CD4-positive, alpha-beta T cell treated with Interferon gamma for 1 hour (primary cell): ENCODE data around the gene PTPRQ.

Experiments used
- DNase-seq: peaks from one replicate; pipeline ENCODE4 v3.0.0-alpha.2; 2020

PTPRQ gene

GRCh38 chr12:80707126-80707829, 263.2 kb downstream of the PTPRQ start, which contains the start of gene MYF6:
MYF6 (plus strand) TSS chr12:80707634; CDS start chr12:80707720, 86 bp downstream.
- DNase-seq = no peak

GRCh38 chr12:80707830-80708258, 263.8 kb downstream of the PTPRQ start:
- DNase-seq = no peak

GRCh38 chr12:80708259-80708974, 264.4 kb downstream of the PTPRQ start:
- DNase-seq = no peak

GRCh38 chr12:80708975-80709328, 264.9 kb downstream of the PTPRQ start:
- no peak for DNase-seq

- DNase-seq = no peak
Measured at GRCh38 chr12:80709811-80710726, 266.0 kb downstream of the PTPRQ start.

- DNase-seq = no peak
Measured at GRCh38 chr12:80710727-80711449, 266.9 kb downstream of the PTPRQ start.

GRCh38 chr12:80711866-80712265, 267.8 kb downstream of the PTPRQ start:
- no peak for DNase-seq

GRCh38 chr12:80712866-80713265, 268.8 kb downstream of the PTPRQ start:
- no peak for DNase-seq

- DNase-seq = no peak
Measured at GRCh38 chr12:80713419-80713818, 269.4 kb downstream of the PTPRQ start.

GRCh38 chr12:80714055-80714454, 270.0 kb downstream of the PTPRQ start:
- no peak for DNase-seq

- no peak for DNase-seq
Measured at GRCh38 chr12:80714846-80715245, 270.8 kb downstream of the PTPRQ start.

GRCh38 chr12:80715713-80716249, 271.7 kb downstream of the PTPRQ start:
- DNase-seq = no peak

- DNase-seq = no peak
Measured at GRCh38 chr12:80716696-80717469, 272.8 kb downstream of the PTPRQ start, which contains the start of gene MYF5. MYF5 (plus strand) TSS chr12:80716912; CDS start chr12:80717064, 152 bp downstream.

- no peak for DNase-seq
Measured at GRCh38 chr12:80717856-80718255, 273.8 kb downstream of the PTPRQ start.

GRCh38 chr12:80720516-80720915, 276.5 kb downstream of the PTPRQ start:
- DNase-seq = no peak

- DNase-seq = no peak
Measured at GRCh38 chr12:80721326-80721725, 277.3 kb downstream of the PTPRQ start.
